NCI-H128 (cell line): Measurements from ENCODE around the gene NANOG.
"Not testable (repeated sequence)": the region's sequence is repeated elsewhere in the genome, so short reads cannot be mapped to it uniquely, and the experiment has no call there.

Source experiments
- DNase-seq: peaks from one replicate; lab custom pipeline; 2025; ENCODE audit not compliant: unreplicated experiment; lab: John Stamatoyannopoulos, UW

Gene NANOG

DNA sequence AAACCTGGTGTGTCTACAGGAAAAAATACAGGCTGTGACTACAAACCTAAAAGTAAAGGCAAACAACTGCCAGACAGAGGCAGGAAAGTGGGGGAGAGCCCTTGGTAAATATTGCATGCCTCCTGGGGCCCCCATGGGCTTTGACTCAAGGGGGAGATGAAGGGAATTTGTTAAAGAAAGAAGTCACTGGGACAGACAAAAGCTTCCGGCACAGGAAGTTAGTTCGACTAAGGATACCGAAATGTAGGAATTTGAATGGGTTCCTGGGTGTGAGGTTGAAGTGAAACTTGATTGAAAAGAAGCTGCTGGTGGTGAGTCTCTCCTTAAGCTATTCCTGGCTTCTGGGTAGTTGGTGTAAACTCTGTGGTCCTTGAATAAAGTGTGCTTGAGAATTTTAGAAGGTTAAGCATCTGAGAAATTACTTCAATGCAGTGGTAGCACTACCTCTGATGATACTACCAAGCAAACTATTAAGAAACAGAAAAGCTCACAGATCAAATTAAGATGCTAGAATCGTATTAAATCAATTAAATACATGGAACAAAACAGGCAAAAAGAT lies 9.6 kb downstream of the NANOG start:
- DNase-seq, result not testable (repeated sequence)

- no peak for DNase-seq
Observed at GRCh38 chr12:7801460-7801859, 12.3 kb downstream of the NANOG start.

GRCh38 chr12:7806319-7806718 lies 17.1 kb downstream of the NANOG start:
- DNase-seq, result not testable (repeated sequence)

DNA sequence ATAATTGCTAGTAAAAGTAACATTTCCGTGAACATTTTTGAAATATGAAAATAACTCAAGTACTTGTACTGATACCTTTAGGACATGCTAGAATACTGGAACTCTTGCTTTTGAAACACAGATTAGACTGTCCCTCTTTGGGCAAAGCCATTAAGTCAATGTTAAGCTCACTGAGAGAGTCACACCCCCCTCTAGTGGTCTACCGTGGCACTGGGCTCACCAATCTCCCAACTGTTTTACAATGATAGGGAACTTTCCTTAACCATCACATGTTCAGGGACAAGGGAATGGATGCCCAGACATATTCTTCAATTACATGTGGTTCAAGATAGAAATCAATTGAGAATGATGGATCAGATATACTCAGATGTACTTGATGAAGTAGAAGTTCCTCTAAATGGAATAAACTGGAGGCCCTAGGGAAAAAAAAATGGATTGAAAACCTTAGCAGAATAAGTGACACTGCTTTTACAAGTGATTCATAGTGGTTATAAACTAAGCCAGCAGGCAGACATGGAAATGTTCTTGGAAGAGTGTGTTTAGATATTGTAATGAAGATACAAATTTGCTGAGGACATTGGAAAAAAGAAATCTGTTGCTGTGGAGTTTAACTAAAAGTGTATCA lies 17.8 kb downstream of the NANOG start:
- no peak for DNase-seq

- not testable (repeated sequence) for DNase-seq
Observed at GRCh38 chr12:7825754-7826153, 36.6 kb downstream of the NANOG start.

DNA sequence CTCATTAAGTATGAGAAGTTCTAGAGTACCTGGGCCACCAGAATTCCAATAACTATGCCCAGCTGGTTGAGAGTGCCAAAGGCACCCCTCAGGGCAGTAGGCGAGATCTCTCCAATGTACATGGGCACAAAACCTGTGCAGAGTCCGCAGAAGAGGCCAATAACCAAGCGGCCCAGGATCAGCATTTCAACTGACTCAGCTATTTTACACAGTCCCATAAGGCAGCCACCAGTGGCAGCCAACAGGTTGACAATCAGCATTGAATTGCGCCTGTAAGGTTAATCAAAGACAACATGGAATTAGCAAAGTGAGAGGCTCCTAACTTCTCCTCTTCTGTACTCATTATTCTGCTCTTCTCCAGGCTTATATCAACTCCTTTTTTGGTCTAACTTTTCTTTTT lies 40.5 kb downstream of the NANOG start:
- DNase-seq, result not testable (repeated sequence)

DNA sequence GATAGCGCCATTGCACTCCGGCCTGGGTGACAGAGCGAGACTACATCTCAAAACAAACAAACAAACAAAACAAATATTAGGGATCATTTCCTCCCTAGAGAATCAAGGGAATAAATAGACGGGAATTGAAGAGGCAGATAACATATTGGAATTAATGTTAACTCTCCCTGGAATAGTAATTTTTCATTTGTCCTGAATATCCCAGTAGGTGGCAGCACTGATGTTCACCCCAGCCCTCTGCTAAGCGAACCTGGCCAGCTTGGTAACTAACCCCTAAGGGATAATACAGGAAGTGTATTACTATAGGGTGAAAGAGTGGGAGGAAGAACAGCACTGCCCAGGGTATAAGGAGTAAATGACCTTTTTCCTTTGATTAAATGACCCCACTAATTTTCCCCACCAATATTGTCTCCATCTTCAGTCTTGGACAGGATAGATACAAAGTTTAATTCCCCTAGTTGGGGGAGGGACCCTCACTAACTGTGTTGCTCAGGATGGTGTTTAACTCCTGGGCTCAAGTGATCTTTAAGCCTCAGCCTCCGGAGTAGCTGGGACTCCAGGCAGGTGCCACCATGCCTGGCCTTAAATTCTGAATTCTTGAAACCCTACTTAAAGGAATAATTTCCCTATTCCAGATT lies 43.0 kb downstream of the NANOG start:
- DNase-seq, result no peak

- not testable (repeated sequence) for DNase-seq
Observed at GRCh38 chr12:7833201-7833600, 44.0 kb downstream of the NANOG start.

DNA sequence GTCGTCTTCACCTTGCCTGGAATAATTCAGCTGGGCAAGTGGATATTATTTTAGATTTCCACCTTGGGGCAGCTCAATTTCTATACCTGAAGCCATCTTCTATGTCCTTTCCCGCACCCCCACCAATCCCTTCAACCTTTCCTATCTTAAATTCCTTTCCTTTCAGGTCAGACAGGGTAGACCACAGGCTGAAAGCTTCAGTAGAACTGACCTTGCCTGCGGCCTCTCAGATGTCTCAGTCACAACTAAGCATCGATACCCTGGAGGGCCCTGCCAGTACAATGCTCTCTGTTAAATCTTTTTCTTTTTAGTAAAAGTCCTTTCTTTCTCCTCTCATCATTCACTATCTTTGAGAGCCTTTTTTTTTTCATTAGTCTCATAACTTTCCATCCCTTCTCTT lies 44.6 kb downstream of the NANOG start:
- no peak for DNase-seq

GRCh38 chr12:7834701-7835100 lies 45.5 kb downstream of the NANOG start:
- no peak for DNase-seq

DNA sequence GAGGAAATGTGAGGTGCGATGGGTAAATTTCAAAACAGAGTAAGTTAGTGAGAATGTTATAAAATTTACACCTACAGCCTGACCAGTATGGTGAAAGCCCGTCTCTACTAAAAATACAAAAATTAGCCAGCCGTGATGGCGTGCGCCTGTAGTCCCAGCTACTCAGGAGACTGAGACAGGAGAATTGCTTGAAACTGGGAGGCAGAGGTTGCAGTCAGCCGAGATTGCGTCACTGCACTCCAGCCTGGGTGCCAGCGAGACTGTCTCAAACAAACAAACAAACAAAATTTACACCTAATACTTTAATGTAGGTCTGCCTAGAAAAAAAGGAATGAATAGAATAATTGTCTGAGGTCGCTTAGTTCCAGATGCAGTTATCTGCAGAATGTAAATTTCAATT lies 45.9 kb downstream of the NANOG start:
- no peak for DNase-seq

- no peak for DNase-seq
Observed at GRCh38 chr12:7835766-7836165, 46.6 kb downstream of the NANOG start.

DNA sequence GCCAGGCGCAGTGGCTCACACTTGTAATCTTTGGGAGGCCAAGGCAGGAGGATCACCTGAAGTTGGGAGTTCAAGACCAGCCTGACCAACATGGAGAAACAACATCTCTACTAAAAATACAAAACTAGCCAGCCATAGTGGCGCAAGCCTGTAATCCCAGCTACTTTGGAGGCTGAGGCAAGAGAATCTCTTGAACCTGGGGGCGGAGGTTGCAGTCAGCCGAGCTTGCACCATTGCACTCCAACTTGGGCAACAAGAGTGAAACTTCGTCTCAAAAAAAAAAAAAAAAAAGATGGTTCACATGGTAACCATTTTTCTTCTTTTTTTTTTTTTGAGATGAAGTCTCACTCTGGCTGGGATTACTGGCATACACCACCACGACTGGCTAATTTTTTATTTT lies 48.2 kb downstream of the NANOG start:
- DNase-seq, result no peak

DNA sequence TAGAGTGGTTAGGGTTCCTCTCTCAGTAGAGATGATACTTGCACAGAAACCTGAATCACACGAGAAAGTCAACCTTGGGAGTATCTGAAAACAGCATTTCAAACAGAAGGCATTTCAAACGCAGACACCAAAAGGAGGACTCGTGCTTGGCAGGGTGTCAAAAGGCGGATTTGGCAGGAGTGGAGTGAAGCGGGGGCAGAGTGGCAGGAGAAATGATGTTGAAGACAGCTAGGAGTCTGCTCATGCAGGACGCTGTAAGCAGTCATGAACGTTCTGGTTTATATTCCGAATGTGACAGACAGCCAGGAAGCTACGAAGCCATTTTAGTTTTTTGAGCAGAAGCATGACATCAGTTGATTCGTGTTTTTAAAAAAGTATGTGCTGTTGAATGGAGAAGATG lies 50.0 kb downstream of the NANOG start:
- DNase-seq, result not testable (repeated sequence)

DNA sequence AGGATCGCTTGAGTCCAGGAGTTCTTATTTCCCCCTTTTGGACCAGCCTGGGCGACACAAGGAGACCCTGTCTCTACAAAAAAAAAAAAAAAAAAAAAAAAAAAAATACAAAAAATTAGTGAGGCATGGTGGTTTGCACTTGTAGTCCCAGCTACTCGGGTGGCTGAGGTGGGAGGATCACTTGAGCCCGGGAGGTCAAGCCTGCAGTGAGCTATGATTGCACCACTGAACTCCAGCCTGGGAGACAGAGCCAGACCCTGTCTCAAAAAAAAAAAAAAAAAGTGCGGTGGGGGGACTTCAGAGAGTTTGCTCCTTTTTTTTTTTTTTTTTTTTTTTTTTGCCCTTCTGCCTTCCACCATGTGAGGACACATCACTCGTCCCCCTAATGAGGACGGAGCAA lies 50.6 kb downstream of the NANOG start:
- not testable (repeated sequence) for DNase-seq

GRCh38 chr12:7842444-7842843 lies 53.2 kb downstream of the NANOG start:
- DNase-seq, result not testable (repeated sequence)

DNA sequence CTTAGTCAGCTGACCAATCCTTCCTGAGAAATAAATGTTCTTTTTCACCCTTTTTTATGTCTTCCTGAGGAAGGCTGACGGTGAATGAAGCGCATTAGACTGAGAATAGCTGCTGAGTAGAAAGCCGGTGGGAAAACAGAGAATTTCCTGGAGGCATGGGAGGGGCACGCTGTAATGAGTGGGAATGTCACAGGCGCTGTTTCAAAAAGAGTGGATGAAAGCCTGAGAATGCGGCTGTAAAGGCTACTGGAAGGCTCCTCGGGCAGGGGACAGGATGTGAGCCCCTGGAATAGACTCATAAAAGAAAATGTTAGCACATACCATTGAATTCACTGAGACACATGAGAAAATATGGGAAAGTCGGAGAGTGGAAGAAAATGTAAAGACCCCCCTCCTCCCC lies 53.9 kb downstream of the NANOG start:
- not testable (repeated sequence) for DNase-seq

DNA sequence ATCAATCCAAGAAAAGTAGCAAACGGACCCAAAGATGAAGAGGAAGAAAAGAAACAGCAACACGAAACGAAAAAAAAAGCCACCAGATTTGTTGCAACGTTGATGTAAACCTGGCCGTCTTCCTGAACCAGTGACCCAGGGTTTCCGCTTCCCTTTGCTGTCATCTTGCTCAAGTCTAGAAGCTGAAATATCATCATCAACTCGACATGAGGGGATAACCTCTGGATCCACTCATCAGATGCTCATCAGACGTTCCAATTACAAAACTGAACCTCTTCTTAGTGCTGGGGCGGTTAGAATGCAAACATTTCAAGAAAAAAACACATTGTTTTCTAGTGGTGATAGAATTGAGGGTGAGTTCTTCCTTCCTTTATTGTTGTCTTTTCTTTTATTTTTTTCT lies 54.4 kb downstream of the NANOG start:
- DNase-seq, result not testable (repeated sequence)

- no peak for DNase-seq
Observed at GRCh38 chr12:7844116-7844515, 54.9 kb downstream of the NANOG start.

- DNase-seq, result not testable (repeated sequence)
Observed at GRCh38 chr12:7847226-7848097, 58.3 kb downstream of the NANOG start.

GRCh38 chr12:7848098-7848422 lies 58.9 kb downstream of the NANOG start:
- not testable (repeated sequence) for DNase-seq
